DMS114 treated with DMSO at 0.1 percent for 48 hours (cell line): Measurements from ENCODE around the gene ABHD18.
"Not testable (repeated sequence)": the region's sequence is repeated elsewhere in the genome, so short reads cannot be mapped to it uniquely, and the experiment has no call there.

Experiments used
- DNase-seq: peaks from one replicate; lab custom pipeline; 2025; ENCODE audit not compliant: unreplicated experiment; lab: John Stamatoyannopoulos, UW

The ABHD18 gene

DNA sequence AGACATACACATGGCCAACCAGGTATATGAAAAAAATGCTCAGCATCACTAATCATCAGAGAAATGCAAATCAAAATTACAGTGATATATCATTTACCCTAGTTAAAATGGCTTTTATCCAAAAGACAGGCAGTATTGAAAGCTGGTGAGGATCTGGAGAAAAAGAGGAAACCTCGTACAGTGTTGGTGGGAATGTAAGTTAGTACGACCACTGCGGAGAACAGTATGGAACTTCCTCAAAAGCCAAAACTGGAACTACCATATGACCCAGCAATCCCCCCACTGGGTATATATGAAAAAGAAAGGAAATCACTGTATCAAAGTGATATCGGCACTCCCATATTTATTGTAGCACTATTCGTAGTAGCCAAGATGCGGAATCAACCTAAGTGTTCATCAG lies 23.4 kb downstream of the ABHD18 start:
- DNase-seq: no peak

DNA sequence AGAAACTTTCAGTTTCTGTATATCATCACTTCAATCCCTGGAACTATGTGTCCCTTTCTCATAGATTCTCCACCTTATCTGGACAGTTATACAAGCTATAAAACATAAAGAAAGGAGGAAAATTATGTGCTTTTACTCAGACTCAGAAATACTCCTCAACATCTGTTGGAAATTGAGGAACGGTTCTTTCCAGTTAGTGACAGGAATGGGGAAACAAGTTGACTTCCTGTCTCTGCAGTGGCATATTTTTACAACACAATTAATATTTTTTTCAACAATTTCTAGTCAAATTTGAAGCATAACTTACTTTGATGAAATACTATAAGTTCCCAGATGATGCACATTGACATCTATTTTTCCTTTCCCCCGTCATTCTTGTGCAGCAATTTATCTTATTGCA lies 27.9 kb downstream of the ABHD18 start:
- DNase-seq: no peak

DNA sequence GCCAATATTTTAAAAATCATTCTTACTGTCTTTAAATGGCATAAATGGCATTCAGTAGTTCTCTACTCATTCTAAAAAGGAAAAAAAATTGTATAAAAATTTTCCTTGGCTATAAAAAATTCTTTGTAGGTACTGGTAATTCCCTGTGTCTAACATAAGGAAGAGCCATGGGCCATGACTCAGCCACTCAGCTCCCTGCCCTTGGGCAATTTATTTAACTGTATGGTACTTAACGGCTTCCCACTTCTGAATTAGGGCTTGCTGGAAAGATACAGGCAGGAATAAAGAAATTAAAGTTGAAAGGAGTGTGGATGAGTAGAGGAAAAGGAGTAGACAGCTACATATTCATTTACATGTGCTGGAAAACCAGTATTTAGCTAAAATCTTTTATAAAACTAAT lies 30.6 kb downstream of the ABHD18 start:
- DNase-seq: no peak

DNA sequence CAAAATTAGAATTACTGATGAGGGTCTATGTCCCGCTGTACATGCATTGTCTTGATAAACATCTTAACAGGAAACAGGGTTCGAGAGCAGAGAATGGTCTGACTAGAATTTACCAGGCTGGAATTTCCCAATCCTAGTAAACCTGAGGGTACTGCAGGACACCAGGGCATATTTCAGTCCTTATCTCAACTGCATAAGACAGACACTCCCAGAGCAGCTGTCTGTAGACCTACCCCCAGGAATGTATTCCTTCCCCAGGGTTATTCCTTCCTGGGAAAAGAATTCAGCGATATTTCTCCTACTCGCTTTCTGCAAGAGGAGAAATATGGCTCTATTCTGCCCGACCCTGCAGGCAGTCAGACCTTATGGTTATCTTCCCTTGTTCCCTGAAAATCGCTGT lies 31.3 kb downstream of the ABHD18 start:
- not testable (repeated sequence) for DNase-seq

DNA sequence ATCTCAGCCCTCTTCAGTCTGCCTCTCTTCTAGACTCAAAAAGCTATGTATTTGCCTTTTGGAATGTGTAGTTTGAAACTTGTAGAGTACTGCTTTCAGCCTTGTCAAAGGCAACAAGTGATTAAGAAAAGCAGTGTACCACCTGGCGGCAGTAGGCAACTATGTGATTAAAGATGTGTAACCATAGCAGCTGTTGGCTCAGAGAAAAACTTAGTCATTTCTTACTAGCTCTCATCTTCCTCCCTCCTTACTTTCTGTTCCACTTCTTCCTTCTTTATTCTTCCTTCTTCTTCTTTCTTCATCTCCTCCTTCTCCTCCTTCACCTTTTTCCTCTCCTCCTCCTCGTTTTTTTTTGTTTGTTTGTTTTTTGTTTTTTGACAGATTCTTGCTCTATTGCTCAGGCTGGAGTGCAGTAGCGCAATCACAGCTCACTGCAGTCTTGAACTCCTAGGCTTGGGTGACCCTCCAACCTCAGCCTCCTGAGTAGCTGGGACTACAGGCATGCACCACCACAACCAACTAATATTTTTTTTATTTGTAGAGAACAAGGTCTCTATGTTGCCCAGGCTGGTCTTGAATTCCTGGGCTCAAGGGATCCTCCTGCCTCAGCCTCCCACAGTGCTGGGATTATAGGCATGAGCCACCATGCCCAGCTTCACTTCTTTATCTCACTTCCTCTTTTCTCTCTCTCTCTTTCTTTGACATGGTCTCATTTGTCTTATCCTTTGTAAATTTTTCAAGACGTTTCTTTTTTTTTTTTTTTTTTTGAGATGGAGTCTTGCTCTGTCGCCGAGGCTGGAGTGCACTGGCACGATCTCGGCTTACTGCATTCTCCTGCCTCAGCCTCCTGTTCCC lies 32.6 kb downstream of the ABHD18 start:
- DNase-seq: no peak

DNA sequence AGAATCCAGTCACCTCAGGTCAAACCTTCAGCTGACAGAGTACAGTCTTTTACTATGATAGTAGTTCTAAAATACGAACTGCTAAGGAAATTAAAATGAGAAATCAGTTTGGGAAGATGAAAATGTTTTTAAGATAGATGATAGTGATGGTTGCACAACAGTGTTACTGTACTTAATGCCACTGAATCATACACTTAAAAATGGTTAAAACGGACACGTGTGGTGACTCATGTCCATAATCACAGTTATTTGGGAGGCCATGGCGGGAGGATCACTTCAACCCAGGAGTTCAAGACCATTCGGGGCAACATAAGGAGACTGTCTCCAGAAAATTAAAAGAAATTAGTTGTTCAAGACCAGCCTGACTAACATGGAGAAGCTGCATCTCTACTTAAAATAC lies 41.4 kb downstream of the ABHD18 start:
- no peak for DNase-seq

DNA sequence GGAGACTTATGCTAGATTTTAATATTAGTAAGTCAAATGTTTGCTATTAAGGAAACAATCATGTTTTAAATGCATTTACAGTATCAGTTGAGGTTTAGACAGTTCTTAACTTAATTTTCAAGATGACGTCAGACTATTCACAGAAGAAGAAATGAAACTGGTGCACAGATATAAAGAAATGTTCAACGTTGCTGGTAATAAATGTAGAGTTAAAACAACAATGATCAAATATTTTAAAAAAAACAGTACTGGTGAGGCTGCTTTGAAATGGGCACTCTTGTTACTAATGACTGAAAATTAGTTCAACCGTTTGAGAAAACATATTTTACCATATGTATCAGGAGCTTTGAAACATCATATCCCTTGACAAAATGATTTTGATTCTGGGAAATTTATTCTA lies 44.2 kb downstream of the ABHD18 start:
- no peak for DNase-seq

DNA sequence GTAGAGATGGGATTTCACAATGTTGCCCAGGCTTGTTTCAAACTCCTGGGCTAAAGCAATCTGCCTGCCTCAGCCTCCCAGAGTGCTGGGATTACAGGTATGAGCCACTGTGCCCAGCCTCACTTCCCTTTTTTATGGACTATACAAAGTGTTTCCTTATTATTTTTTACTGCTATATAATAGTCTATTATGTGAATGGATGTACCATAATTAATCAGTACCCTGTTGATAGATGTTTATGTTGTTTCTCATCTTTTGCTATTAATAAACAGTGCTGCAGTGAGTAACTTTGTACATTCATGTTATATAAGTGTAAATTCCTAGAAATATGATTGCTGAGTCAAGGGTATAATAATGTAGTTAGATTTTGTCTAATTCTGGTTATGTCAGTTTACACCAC lies 60.1 kb downstream of the ABHD18 start:
- no peak for DNase-seq

DNA sequence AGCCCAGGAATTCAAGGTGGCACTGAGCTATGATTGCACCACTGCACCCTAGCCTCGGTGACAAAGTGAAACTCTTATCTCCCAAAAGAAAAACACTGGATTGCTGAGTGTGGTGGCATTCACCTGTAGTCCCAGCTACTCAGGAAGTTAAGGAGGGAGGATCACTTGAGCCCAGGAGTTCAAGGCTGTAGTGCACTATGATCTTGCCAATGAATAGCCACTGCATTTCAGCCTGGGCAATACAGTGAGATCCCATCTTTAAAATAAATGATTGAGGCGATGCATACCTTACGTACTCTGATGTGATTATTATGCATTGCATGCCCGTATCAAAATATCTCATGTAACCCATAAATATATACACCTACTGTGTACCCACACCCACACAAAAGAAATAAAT lies 64.7 kb downstream of the ABHD18 start:
- DNase-seq: no peak

DNA sequence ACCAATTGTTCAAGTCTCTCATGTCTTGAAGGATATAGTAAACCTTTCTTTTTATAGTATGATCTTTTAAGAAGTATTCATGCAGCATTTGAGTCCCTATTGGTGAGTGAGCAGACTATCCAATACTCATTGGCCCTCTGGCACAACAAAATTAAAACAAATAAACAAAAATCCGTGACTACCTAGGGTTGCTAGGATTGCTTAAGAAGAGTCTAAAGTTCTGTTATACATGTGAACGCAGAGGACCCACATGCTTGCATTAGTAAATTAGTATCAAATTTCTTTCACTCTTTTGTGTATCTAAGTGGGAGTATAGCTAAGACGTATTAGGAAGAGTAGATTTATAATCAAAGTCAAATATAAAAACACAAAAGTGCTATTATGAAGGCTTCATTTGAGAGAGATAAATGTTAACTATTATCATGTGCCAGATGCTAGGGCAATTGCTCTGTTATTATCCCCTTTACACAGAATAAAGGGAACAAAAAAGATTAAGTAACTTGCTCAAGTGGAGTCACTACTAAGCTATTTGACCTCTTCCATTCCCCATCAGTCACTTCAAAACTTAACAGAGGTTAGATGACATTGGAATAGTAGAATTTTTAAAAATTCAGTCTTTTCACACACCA lies 66.7 kb downstream of the ABHD18 start:
- no peak for DNase-seq

DNA sequence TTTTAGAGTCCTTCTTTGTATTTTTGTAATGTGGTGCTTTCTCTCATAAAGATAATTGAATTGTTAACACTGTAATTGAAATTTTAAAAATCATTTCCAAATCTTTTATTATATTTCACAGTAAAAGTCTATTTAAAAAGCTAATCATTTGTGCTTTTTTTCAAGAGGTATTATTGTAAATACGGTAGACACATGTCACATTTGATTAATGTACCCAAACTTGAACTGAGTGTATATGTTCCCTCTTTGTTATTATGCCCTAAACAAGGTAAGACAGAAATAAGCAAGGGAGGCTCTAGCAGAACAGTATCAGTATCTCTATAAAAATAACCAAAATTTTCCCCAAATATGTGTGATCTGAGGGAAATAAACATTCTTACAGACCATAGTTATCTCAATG lies 74.4 kb downstream of the ABHD18 start:
- DNase-seq: no peak

DNA sequence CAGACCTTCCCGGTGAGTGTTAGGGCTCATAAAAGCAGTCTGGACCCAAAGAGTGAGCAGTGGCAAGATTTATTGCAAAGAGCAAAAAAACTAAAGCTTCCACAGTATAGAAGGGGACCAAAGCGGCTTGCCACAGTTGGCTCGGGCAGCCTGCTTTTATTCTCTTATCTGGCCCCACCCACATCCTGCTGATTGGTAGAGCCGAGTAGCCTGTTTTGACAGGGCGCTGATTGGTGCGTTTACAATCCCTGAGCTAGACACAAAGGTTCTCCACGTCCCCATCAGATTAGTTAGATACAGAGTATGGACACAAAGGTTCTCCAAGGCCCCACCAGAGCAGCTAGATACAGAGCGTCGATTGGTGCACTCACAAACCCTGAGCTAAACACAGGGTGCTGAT lies 81.8 kb downstream of the ABHD18 start:
- not testable (repeated sequence) for DNase-seq

DNA sequence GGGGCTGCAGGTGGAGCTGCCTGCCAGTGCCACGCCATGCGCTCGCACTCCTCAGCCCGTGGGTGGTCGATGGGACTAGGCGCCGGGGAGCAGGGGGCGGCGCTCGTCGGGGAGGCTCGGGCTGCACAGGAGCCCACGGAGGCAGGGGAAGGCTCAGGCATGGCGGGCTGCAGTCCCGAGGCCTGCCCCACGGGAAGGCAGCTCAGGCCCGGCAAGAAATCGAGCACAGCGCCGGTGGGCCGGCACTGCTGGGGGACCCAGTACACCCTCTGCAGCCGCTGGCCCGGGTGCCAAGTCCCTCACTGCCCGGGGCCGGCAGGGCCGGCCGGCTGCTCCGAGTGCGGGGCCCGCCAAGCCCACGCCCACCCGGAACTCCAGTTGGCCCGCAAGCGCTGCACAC lies 82.3 kb downstream of the ABHD18 start:
- not testable (repeated sequence) for DNase-seq

DNA sequence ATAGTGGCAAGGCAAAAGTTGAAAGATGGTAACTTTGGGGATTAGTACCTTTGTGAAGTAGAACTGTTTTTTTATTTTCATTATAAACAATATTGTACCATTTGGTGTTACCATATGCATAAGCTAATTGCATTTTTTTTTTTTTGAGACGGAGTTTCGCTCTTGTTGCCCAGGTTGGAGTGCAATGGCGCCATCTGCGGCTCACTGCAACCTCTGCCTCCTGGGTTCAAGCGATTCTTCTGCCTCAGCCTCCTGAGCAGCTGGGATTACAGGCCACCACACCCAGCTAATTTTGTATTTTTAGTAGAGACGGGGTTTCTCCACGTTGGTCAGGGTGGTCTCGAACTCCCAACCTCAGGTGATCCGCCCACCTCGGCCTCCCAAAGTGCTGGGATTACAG lies 86.0 kb downstream of the ABHD18 start:
- DNase-seq: not testable (repeated sequence)

DNA sequence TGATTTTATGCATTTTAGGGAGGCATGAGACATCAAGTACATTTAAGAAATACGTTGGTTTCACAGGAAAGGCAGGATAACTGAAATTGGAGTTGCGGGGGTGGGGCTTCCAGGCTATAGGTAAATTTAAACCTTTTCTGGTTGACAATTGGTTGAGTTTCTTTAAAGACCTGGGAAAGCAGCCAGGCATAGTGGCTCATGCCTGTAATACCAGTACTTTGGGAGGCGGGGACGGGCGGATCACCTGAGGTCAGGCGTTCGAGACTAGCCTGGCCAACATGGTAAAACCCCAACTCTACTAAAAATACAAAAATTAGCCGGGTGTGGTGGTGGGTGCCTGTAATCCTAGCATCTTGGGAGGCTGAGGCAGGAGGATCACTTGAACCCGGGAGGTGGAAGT lies 89.7 kb downstream of the ABHD18 start:
- not testable (repeated sequence) for DNase-seq

DNA sequence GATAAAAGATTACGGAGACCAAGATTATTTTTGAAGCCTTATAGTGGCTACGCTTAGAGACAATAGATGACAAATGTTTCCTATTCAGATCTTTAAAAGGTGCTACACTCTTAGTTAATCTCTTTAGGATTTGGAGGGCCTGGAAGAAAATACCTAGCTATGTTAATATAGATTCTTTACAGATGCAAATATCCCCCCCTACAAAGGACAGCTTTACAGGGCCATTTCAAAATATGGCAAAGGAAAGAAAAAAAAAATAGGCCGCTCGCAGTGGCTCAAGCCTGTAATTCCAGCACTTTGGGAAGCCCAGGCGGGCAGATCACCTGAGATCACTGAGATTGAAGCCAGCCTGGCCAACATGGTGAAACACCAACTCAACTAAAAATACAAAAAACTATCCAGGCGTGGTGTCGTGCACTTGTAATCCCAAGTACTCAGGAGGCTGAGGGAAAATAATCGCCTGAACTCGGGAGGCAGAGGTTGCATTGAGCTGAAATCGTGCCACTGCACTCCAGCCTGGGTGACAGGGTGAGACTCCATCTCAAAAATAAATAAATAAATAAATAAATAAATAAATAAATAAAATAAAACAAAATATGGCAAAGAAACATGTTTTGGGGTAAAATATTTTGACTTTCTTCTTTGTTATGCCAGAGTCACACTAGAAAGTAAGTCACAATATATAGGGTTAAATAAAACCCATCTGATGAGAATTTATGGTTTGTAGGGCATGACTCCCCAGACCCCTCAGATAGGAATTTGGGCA lies 90.4 kb downstream of the ABHD18 start:
- DNase-seq: not testable (repeated sequence)

DNA sequence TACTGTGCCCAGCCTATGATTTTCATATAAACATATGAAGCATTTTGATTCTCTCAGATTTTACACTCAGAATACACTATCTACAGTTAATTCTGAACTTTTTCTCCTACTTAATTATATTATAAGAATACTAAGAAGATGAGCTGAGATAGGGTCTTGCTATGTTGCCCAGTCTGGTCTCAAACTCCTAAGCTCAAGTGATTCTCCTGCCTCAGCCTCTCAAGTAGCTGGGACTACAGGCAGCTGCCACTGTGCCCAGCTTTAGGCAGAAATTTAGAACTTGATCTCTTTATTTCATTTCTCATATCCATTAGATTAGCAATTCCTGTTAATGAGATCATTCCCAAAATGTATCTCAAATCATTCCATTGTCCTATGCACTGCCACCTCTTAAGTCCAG lies 91.2 kb downstream of the ABHD18 start:
- no peak for DNase-seq

DNA sequence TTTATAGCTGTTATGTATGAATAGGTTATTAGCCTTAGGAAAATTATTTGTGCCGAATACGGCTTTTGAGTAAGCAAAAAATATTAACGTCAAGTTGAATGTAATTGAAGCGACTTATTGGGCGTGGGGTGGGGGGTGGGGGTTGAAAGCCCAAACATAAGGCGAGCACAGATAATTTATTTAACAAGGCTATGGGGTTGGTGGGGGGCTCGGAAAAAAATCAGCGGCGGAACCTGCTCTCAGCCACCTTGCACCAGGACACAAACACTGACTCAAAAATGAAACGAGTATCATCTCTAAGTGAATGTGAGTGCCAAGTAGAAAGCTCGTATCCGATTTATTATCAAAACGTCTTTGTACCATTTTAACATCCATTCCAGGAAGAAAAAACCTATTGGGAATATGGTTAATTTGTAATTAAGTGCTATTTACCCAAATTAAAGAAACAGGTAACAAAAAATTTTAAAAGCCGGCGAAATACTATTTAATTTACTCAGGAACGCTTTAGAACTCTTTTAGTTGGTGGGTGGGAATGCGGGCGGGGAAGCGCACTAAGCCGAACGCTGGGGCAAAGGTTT lies 95.0 kb downstream of the ABHD18 start:
- DNase-seq: no peak

DNA sequence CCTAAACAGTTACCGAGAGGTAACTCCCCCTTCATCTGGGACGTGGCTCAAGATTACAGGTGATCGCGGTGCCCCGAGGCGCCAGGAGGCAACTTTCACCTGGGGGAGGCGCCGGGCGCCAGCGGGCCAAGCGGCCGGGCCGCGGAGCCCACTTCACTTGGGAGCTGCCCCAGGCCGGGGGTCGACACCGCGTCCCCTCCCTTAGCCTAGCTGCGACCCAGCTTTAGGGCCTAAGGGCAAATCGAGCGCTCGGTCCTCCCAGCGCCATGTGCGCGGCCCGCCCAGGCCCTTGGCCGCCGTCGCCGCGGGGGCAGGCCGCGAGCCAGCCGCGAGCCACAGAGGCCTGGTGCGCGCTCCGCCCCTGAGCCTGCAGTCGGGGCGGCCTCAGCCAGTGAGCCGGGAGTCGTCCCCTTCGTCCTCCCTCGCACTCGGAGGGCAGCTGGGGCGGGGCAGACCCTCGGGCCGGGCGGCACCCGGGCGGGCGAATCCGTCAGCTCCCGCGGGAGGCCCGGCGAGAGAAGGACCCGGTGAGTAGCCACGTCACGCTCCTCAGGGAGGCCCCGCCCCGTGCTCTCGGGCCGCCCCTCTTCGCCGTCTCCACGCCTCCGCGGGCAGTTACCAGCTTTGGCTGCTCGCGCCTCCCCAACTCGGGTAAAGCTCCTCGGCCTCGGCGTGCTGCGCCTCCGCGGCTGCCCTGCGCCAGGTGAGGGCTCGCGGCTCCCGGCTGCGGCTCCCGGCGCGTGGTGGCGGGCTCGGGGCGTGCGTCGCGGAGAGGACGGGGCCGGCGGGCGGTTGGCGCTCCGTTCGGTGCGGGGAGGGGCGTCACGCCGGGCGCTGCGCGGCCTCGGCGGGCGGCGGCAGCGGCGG lies 95.7 kb downstream of the ABHD18 start, which contains the start of gene LARP1B:
Gene LARP1B (plus strand): TSS at position 614 of the 867 bp plus-strand sequence. CDS start 13,640 bp downstream, outside the sequence.
- DNase-seq: peak; percentile 76
